HG03175 (cell line): ENCODE results near the gene KCNQ1.

Source experiments
- ATAC-seq: cut with Tn5 transposase; IDR thresholded peaks from one replicate; pipeline ENCODE4 v1.9.1; 2021; ENCODE audit warnings: mild to moderate bottlenecking, moderate library complexity; ENCODE audit not compliant: unreplicated experiment

The KCNQ1 gene

DNA sequence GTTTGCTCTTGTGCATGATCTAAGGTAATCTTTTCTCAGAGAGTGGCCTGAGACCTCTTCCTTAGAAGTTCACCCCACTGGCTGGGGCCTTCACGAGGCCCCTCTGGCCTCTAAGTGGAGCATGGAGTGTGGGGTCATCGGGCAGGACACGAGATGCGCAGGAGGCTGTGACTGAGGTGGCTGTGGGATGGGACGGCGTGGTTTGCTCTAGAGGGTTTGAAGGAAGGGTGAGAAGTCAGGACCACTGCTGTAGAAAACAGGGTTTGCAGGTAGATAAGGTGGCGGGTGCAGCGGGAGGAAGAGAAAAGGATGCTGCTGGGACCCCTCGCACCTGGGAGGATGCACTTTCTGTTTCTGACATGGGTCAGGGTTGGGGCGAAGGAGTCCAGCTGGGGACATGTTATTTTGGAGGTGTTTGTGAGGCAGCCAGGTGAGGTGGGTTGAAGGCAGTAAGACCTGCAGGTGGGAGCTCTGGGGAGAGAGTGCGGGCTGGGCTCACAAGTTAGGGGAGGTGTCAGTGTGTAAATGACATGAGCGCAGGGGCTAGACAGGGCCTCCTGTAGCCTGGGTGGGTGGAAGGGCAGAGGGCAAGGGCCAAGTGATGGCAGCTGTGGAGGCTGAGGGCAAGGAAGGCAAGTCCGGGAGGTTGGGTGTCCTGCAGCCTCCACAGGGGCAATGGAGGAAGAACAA, 62.5 kb downstream of the KCNQ1 start:
- no peak for ATAC-seq

DNA sequence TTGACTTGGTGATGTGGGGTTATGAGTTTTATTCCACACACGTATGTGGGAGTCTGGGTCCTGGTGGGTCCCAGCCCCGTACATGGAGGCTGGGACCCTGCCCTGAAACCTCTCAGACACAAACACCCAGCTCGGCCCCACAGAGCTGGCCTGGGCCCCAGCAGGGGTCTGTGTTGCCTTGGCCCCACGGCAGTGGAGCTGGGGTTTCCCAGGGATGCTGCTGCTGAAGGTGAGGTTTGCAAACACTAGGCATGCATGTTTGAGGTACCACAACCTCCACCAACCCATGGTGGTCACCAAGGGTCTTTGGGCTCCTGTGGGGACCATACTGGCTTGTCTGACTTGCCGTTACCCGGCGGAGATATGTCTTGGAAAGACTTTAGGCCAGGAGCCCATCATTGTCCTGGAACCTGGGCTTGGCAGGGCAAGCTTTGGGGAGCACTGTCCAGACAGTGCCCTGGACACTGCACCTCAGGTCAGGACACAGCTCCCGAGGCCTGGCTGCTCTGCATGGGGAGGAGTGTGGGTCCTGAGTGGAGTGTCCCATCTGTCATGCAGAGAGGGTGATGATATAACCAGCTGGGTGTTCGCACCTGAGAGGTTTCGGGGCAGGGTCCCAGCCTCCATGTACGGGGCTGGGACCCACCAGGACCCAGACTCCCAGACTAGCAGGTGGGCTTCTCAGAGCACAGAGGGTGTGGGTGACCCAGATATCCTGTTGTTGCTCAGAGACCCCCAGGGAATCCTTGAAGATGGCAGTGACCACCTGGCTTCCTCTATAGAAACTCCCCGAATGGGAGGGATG, 63.3 kb downstream of the KCNQ1 start:
- no peak for ATAC-seq

DNA sequence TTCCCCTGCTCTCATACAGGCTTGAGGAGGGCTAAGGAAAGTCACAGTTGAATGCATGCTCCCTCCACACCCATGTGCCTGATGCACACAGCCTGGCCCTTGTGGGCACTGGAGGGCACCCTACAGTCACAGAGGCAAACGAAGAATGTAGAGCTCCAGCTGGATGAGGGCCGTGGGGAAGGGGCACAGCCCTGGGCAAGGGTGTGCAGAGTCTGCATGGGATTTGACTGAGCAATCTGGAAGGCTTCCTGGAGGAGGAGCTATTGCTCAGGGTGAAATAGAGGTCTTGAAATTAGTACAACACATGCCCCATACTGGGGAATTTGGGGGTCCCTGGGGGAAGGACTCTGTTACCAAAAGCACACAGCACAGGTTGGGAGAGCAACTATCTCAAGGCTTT, 64.0 kb downstream of the KCNQ1 start:
- no peak for ATAC-seq

DNA sequence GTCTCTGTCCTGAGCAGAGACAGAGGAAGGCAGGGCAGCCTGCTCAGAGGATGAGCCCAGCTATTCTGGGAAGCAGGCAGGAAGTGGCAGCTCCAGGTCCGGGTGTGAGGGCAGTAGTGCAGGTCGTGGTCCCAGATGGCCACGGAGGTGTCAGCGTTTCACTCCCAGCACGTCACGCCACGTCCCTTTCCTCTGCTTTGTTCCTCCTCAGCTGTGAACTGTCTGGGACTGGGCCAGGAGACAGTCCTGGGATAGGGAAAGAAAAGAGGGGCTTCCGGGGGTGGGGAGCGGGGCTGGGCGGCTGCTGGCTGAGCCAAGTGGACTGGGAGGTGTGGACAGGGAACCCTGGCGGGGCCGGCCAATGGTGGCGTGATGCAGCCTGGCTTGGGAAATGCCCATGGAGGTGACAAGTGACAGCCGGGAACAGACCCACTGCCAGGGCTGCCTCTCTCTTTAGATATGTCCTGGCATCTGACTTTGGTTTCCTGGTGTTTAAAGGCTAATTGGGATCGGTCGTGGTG, 64.7 kb downstream of the KCNQ1 start:
- ATAC-seq, result no peak

DNA sequence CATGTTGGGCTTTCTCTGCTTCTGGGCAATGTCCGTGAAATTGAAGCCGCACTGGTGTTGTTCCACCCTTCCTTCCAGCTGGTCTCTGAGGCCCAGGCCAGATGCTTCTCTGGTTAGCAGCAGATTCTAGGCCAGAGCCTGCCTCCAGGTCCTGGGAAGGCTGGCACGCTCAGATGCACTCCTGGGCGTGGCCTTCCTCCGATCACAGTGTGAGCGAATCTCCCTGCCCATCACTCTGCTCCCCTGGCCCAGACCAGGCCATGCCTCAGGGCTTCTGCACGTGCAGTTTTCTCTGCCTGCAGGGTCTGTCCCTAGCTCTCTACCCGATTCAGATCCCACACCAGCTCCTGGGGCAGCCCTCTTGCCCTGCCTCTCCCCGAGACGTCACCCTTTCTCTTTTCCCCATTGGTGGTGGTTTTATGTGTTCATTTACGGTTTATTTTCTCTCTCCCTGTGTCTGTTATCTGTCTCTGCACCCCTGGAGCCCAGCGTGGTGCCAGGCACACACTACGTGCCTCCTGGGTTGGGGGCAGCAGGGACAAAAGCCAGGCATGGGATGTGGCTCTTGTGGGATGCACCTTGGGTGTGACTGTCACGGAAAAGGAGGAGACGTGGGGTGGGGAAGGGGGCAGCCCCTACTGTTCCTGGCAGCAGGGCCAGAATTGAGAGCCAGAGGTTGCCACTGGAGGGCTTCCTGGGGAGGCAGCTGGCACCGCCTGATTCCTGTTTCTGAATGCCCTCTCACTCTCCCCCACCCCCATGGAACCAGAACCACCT, 66.0 kb downstream of the KCNQ1 start:
- no peak for ATAC-seq

DNA sequence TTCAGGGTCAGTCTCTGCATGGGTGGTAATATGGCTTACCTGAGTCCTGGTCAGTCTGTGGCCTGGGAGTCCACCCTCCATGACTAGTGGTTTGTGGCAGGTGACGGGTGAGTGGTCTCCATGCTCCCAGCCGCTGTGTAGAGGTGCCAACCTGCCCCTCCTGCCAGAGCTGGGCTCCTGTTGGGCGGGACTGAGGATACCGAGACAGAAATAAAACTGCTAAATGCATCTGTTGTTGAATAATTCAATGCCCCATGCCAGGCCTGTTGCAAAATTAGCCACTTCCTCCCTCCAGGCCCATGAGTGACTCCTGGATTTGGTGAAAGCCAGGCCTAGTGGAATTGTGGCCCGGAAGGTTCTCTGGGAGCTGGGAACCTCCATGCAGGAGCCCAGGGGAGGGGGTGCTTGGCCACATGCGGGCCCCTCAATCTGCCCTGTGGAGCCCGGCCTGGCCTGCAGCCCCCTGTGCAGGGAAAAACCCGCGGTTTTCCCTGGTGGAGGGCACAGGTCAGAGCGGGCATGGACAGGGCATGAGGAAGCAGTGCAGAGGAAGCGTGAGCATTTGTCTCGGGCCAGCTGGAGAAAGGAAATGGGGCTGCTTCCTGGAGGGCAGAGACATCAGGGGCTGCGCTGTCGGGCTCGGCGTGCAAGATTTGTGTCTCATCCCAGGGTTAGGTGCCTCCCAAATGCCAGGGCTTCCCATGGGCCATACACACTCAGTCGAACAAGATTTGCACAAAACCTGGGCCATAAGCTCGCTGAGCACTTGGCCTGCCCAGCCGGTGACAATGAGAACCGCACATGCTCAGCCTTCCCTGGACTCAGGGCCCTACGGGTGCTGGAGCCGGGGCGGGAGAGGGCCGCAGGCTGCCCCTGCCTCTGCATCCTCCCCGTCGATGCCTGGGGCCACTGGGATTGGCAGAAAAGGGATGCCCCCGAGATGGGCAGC, 66.9 kb downstream of the KCNQ1 start:
- ATAC-seq, result no peak

DNA sequence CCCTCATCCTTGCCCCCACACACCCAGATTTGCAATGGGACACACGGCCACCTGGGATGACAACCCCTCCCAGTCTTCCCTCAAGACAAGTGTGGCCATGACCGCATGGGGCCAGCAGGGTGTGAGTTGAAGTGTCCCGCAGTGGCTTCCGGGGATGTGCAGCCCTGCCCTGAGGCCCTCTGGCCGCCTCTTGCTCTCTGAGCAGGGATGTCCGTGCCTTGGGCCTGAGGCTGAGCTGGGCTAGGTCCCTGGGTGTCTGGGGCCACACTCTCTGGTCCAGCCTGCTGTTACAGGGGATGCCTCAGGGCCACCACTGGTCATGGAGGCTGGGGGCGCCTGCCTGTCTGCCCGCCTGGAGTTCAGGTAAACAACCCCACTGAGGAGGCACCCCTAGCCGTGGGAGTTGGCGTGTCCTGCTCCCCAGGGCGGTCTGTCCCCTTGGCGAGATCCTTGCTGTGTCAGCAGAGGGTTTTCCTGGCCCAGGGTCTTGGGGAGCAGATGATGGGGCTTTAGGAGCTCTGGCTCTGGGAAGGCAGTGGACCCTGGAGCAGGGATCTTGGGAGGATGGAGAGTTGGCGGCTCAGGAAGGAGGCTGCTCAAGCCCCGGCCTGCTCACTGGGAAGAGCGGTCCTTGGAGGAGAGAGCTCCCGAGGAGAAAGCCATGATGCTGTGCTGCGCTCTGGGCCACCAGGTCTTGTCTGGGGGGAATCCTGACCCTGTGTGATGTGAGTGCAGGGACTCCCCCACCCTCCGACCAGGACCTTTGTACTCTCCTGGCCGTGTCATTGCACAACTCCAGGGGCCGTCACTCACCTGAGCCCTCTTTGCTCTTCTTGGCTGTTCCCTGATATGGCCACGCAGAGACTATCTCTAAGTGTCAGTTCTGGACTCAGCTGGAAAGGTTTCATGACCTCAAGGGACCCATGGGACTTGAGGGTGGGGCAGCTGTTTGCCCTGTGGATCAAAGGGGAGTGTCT, 67.9 kb downstream of the KCNQ1 start:
- ATAC-seq, result no peak

DNA sequence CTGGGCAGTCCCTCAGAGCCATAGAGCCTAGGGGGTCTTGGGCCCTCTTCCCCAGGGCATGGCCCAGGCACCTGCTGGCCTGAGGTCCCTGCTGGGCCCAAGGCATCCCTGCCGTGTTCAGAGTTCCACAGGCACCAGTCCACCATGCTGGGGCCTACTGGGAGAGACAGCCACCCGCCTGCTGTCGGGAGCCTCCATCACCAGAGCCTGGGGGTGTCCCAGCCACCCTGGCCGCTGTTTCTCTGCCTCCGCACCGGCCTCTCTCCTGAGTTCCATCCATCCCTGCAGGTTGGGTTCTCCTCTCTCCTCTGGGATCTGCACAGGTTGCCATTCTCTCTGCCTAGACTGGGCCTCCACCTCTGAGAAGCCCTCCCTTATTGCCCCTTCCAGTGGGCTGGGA, 68.6 kb downstream of the KCNQ1 start:
- ATAC-seq, result no peak

DNA sequence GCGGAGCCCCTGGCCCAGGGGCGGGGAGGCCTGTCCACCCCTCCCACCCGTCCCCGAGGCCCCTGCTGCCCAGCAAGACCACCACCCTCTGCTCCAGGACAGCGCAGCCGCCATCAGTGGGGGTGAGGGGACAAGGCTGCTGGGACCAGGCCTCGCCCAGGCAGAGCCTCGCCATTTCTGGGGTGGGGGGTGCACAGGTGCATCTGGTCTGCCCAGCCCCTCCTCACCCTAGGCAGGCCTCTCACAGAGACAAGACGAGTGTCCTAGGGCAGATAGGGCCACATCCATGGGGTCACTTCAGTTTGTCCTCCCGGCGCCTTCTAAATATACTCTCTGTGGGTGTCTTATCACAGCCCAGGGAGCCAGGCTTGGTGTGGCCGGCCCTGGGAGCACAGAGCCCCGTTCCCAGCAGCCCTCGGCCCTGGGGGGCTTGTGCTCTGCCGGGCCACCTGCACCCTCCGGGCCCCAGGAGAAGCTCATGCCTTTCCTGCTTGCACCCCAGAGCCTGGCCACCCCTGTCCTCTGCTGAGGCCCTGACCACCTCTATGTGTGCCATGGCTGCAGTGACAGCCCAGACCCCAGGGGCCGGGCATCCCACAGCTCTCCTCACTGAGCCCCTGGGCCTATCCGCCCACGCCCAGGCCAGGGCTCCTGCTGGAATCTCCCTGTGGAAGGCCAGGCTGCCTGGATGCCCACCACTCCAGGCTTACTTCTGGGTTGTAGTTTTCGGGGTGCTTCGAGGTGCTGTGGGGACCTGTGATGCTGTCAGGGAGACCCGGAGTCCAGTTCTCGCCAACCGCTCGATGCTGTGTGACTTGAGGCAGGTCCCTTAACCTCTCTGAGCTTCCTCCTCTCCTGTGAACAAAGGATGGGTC, 70.8 kb downstream of the KCNQ1 start:
- no peak for ATAC-seq

DNA sequence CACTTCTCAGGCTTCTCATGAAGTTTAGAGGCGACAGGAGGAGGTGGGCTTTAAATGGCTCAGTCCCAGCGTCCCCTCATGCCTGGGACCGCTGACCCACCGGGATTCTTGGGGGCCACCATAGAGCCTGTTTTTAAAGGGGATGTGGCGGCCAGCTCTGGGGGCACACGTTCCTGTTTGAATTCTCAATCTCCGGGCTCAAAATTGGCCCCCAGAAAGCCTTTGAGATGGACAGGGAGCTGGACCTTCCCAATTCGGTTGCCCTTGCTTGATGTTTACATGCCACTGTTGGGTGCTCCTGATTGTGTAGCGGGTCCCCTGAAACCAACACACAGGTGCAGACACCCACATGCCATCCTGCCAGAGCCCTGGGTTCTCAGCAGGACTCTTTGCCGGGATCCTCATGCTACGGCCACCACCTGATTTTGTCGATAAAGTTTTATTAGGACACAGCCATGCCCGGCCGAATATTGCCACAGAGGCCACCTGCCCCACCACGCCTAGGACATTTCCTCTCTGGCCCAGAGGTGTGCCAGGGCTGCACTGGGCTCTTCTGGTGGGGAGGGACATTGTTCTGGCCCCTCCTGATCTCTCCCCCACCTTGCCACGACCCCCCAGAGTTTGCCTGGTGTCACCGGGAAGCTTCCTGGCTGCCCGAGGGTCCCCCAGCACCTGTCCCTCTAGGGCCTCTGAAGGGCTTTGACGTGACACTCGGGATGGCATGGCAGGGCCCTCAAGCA, 71.6 kb downstream of the KCNQ1 start:
- ATAC-seq, result no peak

DNA sequence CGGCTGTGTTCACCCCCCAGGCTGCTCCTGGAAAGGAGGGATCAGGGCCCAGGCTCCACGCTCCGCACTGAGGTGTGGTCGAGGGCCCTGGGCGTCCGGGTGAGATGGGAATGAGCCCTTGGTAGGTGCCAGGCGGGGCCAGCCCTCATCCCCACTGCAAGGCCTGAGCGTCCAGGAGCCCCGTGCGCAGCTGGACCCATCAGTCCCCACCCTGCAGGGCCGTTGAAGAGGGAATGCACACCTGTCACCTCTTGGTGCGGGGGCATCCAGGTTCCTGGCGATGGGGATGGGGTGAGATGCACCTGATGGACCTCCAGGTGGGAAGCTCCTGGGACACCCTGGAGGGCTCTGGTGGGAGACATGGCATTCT, 72.2 kb downstream of the KCNQ1 start:
- no peak for ATAC-seq

DNA sequence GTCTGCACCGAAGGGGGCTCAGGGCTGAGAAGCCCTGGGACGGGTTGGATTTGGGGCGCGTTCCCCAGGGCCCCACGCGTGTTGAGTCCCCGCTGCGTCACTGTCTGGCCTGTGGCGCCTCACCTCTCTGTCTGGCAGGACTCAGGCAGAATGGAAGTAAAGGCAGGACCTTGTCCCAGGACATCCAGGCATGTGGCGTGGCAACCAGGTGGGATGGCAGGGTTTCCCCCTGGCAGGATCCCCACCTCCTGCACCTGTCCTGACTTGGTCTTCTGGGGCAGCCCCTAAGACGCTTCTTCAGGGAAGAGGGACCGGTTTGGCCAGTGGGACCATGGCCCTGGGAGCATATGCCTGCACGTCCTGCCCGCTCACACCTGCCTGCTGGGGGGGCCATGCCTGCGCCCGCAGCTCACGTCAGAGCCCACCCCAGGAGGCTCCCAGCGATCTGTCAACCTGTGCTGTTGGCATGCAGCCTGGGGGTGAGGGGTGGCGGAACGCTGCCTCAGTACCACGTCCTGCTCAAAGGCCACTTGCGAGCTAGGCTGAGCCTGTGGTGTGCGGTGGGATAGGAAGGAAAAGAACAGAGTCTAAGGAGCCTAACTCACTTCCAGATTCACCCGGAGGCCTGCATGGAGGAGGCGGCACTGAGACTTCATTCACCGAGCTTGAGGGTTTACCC, 72.7 kb downstream of the KCNQ1 start:
- no peak for ATAC-seq

DNA sequence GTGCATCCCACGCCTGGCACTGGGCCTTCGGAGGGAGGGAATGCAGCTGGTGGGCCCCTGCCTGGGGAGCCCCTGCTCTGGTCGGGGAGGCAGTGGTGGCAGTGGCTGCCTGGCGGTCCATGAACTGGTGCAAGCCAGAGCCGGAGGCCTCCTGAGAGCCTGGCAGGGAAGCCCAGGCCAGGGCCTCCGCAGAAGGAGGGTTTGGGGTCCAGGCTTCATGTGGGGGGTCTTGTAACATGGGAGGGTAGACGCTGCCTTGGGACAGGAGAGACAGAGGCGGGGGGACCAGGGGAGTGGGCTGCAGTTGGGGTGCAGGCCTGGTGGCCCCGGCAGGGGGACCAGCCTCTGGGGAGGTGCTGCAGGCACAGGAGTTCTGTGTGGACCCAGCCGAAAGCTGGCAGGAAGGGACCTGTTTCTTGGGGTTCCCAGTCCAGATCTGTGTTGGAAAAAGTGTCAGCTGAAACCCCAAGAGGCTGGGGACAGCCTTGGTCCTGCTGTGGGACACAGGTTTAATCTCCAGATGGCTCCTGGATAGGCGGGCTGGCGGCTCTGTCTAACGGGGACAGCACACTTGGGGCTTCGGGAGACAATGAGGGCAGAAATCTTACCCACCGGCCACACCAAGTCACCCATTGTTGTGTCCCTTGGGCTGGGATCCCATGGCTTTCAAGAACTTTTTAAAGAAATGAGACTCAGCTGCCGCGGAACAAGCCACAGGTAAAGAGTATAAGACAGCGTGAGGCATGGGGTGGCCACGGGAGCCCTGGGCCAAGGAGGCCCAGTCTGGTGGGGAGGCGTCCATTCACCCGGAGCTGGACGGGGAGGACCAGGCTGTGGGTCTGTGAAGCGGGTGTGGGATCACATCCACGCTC, 73.5 kb downstream of the KCNQ1 start:
- no peak for ATAC-seq

DNA sequence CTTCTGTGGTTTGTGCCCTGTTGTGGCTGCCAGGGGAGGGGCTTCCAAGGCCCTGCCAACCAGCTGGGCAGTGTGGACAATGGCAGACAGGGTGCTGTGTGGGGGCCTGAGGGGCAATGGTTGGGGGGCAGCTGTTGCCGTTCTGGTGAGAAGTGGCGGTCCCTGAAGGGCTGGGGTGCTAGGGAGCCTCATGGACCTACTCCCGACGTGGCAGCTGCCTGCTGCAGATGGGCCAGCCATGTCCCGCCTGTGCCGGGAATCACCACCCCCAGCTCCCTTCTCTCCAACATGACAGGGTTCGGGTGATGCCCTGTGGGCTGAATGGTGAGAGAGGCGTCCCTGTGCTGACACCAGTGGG, 74.2 kb downstream of the KCNQ1 start:
- ATAC-seq, result no peak

DNA sequence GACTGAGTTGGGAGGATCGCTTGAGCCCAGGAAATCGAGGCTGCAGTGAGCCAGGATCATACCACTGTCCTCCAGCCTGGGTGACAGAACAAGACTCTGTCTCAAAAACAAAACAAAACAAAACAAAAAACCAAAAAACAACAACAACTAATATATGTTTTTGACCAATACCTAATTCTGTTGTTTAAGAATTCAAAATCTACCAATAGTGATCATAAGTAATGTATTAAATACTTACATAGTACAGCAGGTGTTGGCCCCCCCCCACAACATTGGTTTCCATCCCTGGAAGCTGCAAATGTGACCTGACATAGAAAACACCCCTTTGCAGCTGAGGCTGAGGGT, 74.7 kb downstream of the KCNQ1 start:
- ATAC-seq, result no peak
